CD4-positive, alpha-beta memory T cell (primary cell): ENCODE measurements around the gene SCAI. TPM values are rescaled to one million over a fixed set of nuclear protein-coding genes. Genes with fewer than 3 reads are reported as not detected.
A peak's percentile ranks its signal among the peaks of the same experiment; 100 is the strongest.
"Not testable (repeated sequence)": the region's sequence is repeated elsewhere in the genome, so short reads cannot be mapped to it uniquely, and the experiment has no call there.

Experiments
- CTCF ChIA-PET: fragments of 350-600 bp; sonication (Branson Sonifier 250); formaldehyde crosslinking; loops from one replicate; lab custom pipeline; 2021; ENCODE audit warnings: inconsistent platforms; ENCODE audit not compliant: partially characterized antibody; lab: Charles Lee
- POLR2A ChIA-PET: fragments of 350-600 bp; sonication (Branson Sonifier 250); formaldehyde crosslinking; loops from one replicate; lab custom pipeline; 2021; ENCODE audit not compliant: partially characterized antibody; lab: Charles Lee
- DNase-seq, 5 donors: peaks; one replicate each; pipeline versions ENCODE4 v3.0.0 to v3.0.0-alpha.2; 2020 to 2022; ENCODE audit warnings: mixed read lengths in 1 of 5
- H3K27ac ChIP-seq: one replicate; pipeline ENCODE4 v1.7.0; 2013; ENCODE audit warnings: low read depth, low read length
- H3K27me3 ChIP-seq: 2 replicates; pipeline ENCODE4 v1.7.0; 2013; ENCODE audit warnings: mild to moderate bottlenecking, low read length, moderate library complexity; ENCODE audit not compliant: insufficient read depth
- H3K36me3 ChIP-seq: 2 replicates; pipeline ENCODE4 v1.7.0; 2013; ENCODE audit warnings: mild to moderate bottlenecking, low read length, moderate library complexity; ENCODE audit not compliant: insufficient read depth
- H3K4me1 ChIP-seq: 2 replicates; pipeline ENCODE4 v1.7.0; 2013; ENCODE audit warnings: mild to moderate bottlenecking, low read length, moderate library complexity; ENCODE audit not compliant: insufficient read depth
- H3K4me3 ChIP-seq, 2 donors: one replicate each; pipeline ENCODE4 v1.7.0; 2013; ENCODE audit warnings: low read length in 2 of 2, mild to moderate bottlenecking in 1 of 2
- H3K9me3 ChIP-seq, 2 donors: one replicate each; pipeline ENCODE4 v1.7.0; 2013; ENCODE audit warnings: low read length in 2 of 2, control low read depth in 1 of 2; ENCODE audit not compliant: control insufficient read depth in 1 of 2
- H3K27ac Mint-ChIP-seq, 7 donors: one replicate each; pipeline ENCODE4 v1.8.0; 2020 to 2021; ENCODE audit warnings: mixed read lengths in 7 of 7, mild to moderate bottlenecking in 6 of 7, inconsistent platforms in 3 of 7, moderate library complexity in 3 of 7
- H3K27me3 Mint-ChIP-seq, 2 donors: one replicate each; pipeline ENCODE4 v1.8.0; 2020 to 2021; ENCODE audit warnings: mixed read lengths in 2 of 2
- H3K36me3 Mint-ChIP-seq, 2 donors: one replicate each; pipeline ENCODE4 v1.8.0; 2020 to 2021; ENCODE audit warnings: mixed read lengths in 2 of 2, inconsistent platforms in 1 of 2, mild to moderate bottlenecking in 1 of 2
- H3K4me1 Mint-ChIP-seq, 4 donors: one replicate each; pipeline ENCODE4 v1.8.0; 2020 to 2021; ENCODE audit warnings: mixed read lengths in 4 of 4, mild to moderate bottlenecking in 1 of 4
- H3K4me3 Mint-ChIP-seq, 8 donors: one replicate each; pipeline ENCODE4 v1.8.0; 2020 to 2021; ENCODE audit warnings: mixed read lengths in 8 of 8, mild to moderate bottlenecking in 7 of 8, moderate library complexity in 6 of 8, inconsistent platforms in 3 of 8
- H3K9me3 Mint-ChIP-seq, 8 donors: one replicate each; pipeline ENCODE4 v1.8.0; 2020 to 2021; ENCODE audit warnings: mixed read lengths in 8 of 8, mild to moderate bottlenecking in 5 of 8, inconsistent platforms in 3 of 8, moderate library complexity in 1 of 8
- intact Hi-C: fragments of 100-400 bp; cut with micrococcal nuclease; formaldehyde crosslinking; loops from one replicate; pipeline ENCODE4 v1.15.1; 2023
- polyA plus RNA-seq, 2 donors: library from polyadenylated mRNA; unstranded; fragments of 300-500 nt; fragmentation: Illumina TruSeq; gene quantifications; one replicate each; pipeline ENCODE4 v1.2.3, GENCODE V29; 2021
- total RNA-seq, 2 experiments: library from RNA; stranded (reverse); gene quantifications; one replicate each; pipeline ENCODE4 v1.2.3, GENCODE V29; 2021

Gene SCAI
- total and polyA plus RNA-seq, 4 experiments from 2014 or later = 0.23 to 15.5 (median 8.5) TPM

GRCh38 chr9:125126019-125126746 lies 17.1 kb downstream of the SCAI start:
- Mint-ChIP-seq H3K27ac (peak overlapping the region; percentile 88 to 99 (median 94)), H3K4me3 (peak overlapping the region; percentile 63 to 95 (median 81)), H3K9me3 (peaks cover 0 to 3% (median 0%) of the 10 kb centered on the region in 8 donors), H3K27me3 (peaks cover 0 to 1% of the 10 kb centered on the region in 2 donors), H3K36me3 (peaks cover 0 to 5% of the 10 kb centered on the region in 2 donors), H3K4me1 (peaks cover 24 to 36% (median 30%) of the 10 kb centered on the region in 4 donors)
- H3K4me3 ChIP-seq = no peak overlapping the region
- no peak overlapping the region for H3K27ac ChIP-seq
- no peaks in the 10 kb centered on the region for H3K9me3 ChIP-seq
- H3K36me3 ChIP-seq = no peaks in the 10 kb centered on the region
- no peaks in the 10 kb centered on the region for H3K27me3 ChIP-seq
- CTCF ChIA-PET = interaction anchor here (0.6 to 4.0 kb wide), 8 partner anchors 9 to 355 kb away, joined by 3 to 26 read pairs (median 3); partner anchors contain the start of genes GAPVD1, NR6A1 and SCAI
- POLR2A ChIA-PET = interaction anchor here (0.6 to 2.4 kb wide), 13 partner anchors 14 to 331 kb away, joined by 3 to 25 read pairs (median 5); partner anchors contain the start of genes ARPC5L, GOLGA1, HSPA5 and SCAI
- peaks cover 24% of the 10 kb centered on the region for H3K4me1 ChIP-seq
- intact Hi-C loops = loop anchor here (2.0 kb wide), 1 partner anchor 17 kb away; the partner anchor contains the start of gene SCAI
- DNase-seq = peak; percentile 84 to 90 (median 86)

- Mint-ChIP-seq H3K27ac (peak overlapping the region; percentile 88 to 99 (median 94)), H3K36me3 (peaks cover 0 to 5% of the 10 kb centered on the region in 2 donors), H3K4me1 (peaks cover 25 to 43% (median 35%) of the 10 kb centered on the region in 4 donors), H3K4me3 (peak overlapping the region in 6 of 8 donors; percentile 63 to 95 (median 84)), H3K9me3 (peaks cover 0 to 3% (median 0%) of the 10 kb centered on the region in 8 donors), H3K27me3 (peaks cover 0 to 1% of the 10 kb centered on the region in 2 donors)
- no peak for DNase-seq
- Histone ChIP-seq H3K4me1 (peaks cover 30% of the 10 kb centered on the region), H3K27me3 (no peaks in the 10 kb centered on the region), H3K9me3 (no peaks in the 10 kb centered on the region), H3K27ac (no peak overlapping the region), H3K36me3 (no peaks in the 10 kb centered on the region), H3K4me3 (no peak overlapping the region)
- ChIA-PET CTCF (interaction anchor here (0.6 to 4.0 kb wide), 7 partner anchors 8 to 355 kb away, joined by 3 to 26 read pairs (median 3); partner anchors contain the start of genes GAPVD1, NR6A1 and SCAI), POLR2A (interaction anchor here (0.6 to 2.4 kb wide), 11 partner anchors 14 to 330 kb away, joined by 3 to 25 read pairs (median 5); partner anchors contain the start of genes ARPC5L, GOLGA1, HSPA5 and SCAI)
- intact Hi-C loops = no loop called here
These were observed 17.8 kb downstream of the SCAI start for GRCh38 chr9:125125523-125125922.

- ChIA-PET POLR2A (no interaction called here), CTCF (no interaction called here)
- Histone ChIP-seq H3K27me3 (no peaks in the 10 kb centered on the region), H3K27ac (no peak overlapping the region), H3K9me3 (no peaks in the 10 kb centered on the region), H3K4me3 (no peak overlapping the region), H3K4me1 (peaks cover 18% of the 10 kb centered on the region), H3K36me3 (no peaks in the 10 kb centered on the region)
- intact Hi-C loops = no loop called here
- Mint-ChIP-seq H3K4me3 (peak overlapping the region in 1 of 8 donors; percentile 46), H3K27ac (peak overlapping the region in 3 of 7 donors; percentile 8 to 35 (median 17)), H3K9me3 (peaks cover 0 to 2% (median 0%) of the 10 kb centered on the region in 8 donors), H3K27me3 (peaks cover 0 to under 1% of the 10 kb centered on the region in 2 donors), H3K36me3 (peaks cover 5 to 9% of the 10 kb centered on the region in 2 donors), H3K4me1 (peaks cover 18 to 41% (median 28%) of the 10 kb centered on the region in 4 donors)
- DNase-seq = no peak
These were observed 22.2 kb downstream of the SCAI start for GRCh38 chr9:125121146-125121545.

GRCh38 chr9:125119643-125120286 lies 23.6 kb downstream of the SCAI start:
- Histone ChIP-seq H3K27ac (no peak overlapping the region), H3K27me3 (no peaks in the 10 kb centered on the region), H3K4me1 (peaks cover 8% of the 10 kb centered on the region), H3K4me3 (no peak overlapping the region), H3K36me3 (no peaks in the 10 kb centered on the region), H3K9me3 (no peaks in the 10 kb centered on the region)
- peaks cover 5% of the 10 kb centered on the region in 2 donors for H3K36me3 Mint-ChIP-seq
- POLR2A ChIA-PET = no interaction called here
- DNase-seq = no peak
- H3K9me3 Mint-ChIP-seq = no peaks in the 10 kb centered on the region
- CTCF ChIA-PET = no interaction called here
- H3K4me3 Mint-ChIP-seq = no peak overlapping the region
- peaks cover 10 to 29% (median 19%) of the 10 kb centered on the region in 4 donors for H3K4me1 Mint-ChIP-seq
- no peak overlapping the region for H3K27ac Mint-ChIP-seq
- H3K27me3 Mint-ChIP-seq = no peaks in the 10 kb centered on the region
- intact Hi-C loops = no loop called here

- H3K27ac Mint-ChIP-seq, intact Hi-C loops, H3K4me1 ChIP-seq, POLR2A ChIA-PET, H3K27me3 Mint-ChIP-seq, H3K9me3 ChIP-seq, H3K27ac ChIP-seq, H3K36me3 ChIP-seq, H3K4me3 ChIP-seq, H3K36me3 Mint-ChIP-seq, H3K27me3 ChIP-seq, H3K9me3 Mint-ChIP-seq, DNase-seq, H3K4me3 Mint-ChIP-seq: not testable (repeated sequence)
- H3K4me1 Mint-ChIP-seq = peaks cover 5 to 19% (median 11%) of the 10 kb centered on the region in 4 donors
- CTCF ChIA-PET = interaction anchor here (0.9 kb wide), 1 partner anchor 24 kb away, joined by 3 read pairs; no protein-coding TSS in a partner anchor
These were observed 24.6 kb downstream of the SCAI start for GRCh38 chr9:125118696-125119095.

GRCh38 chr9:125114503-125114902 lies 28.8 kb downstream of the SCAI start:
- H3K27ac Mint-ChIP-seq, H3K4me1 ChIP-seq, H3K27me3 ChIP-seq, intact Hi-C loops, H3K4me1 Mint-ChIP-seq, H3K4me3 ChIP-seq, H3K27ac ChIP-seq, DNase-seq, H3K9me3 ChIP-seq, H3K36me3 ChIP-seq, POLR2A ChIA-PET, H3K4me3 Mint-ChIP-seq, H3K27me3 Mint-ChIP-seq: not testable (repeated sequence)
- CTCF ChIA-PET = interaction anchor here (0.7 to 0.8 kb wide), 3 partner anchors 9 to 22 kb away, joined by 3 read pairs; no protein-coding TSS in a partner anchor
- H3K9me3 Mint-ChIP-seq = peaks cover 0 to 22% (median 8%) of the 10 kb centered on the region in 8 donors
- H3K36me3 Mint-ChIP-seq = peaks cover 20 to 24% of the 10 kb centered on the region in 2 donors

- Mint-ChIP-seq H3K9me3 (peaks cover 0 to 22% (median 8%) of the 10 kb centered on the region in 8 donors), H3K4me1 (peaks cover 0 to 2% (median under 1%) of the 10 kb centered on the region in 4 donors), H3K4me3 (no peak overlapping the region), H3K36me3 (peaks cover 15 to 19% of the 10 kb centered on the region in 2 donors), H3K27me3 (no peaks in the 10 kb centered on the region), H3K27ac (no peak overlapping the region)
- H3K4me1 ChIP-seq = no peaks in the 10 kb centered on the region
- ChIA-PET CTCF (no interaction called here), POLR2A (no interaction called here)
- intact Hi-C loops = no loop called here
- no peak overlapping the region for H3K27ac ChIP-seq
- H3K4me3 ChIP-seq = no peak overlapping the region
- DNase-seq = no peak
- no peaks in the 10 kb centered on the region for H3K36me3 ChIP-seq
- no peaks in the 10 kb centered on the region for H3K27me3 ChIP-seq
- no peaks in the 10 kb centered on the region for H3K9me3 ChIP-seq
These were observed 32.9 kb downstream of the SCAI start for GRCh38 chr9:125110464-125110863.
